HCT116 (cell line): Measurements from ENCODE around the gene SDK1.

ENCODE experiments used
- POLR2AphosphoS5 ChIP-seq: IDR thresholded peaks from 2 replicates; pipeline ENCODE4 v1.6.1; 2011; ENCODE audit warnings: mild to moderate bottlenecking, low read depth, low read length, moderate library complexity
- TF ChIP-seq, protein P1 (sequence below), 3 experiments: fragments of 200-600 bp in 1 of 3; sonication (generic) in 1 of 3; IDR thresholded peaks in 2 of 3; conservative IDR thresholded peaks in 1 of 3; 2 replicates each; pipeline ENCODE4 v1.5.1; 2012 to 2017; ENCODE audit warnings: low read depth in 2 of 3, low read length in 2 of 3, antibody characterized with exemption in 1 of 3, borderline replicate concordance in 1 of 3, control low read depth in 1 of 3, mild to moderate bottlenecking in 1 of 3, mixed read lengths in 1 of 3, mixed run types in 1 of 3, moderate library complexity in 1 of 3; ENCODE audit not compliant: insufficient read depth in 1 of 3

DNA sequence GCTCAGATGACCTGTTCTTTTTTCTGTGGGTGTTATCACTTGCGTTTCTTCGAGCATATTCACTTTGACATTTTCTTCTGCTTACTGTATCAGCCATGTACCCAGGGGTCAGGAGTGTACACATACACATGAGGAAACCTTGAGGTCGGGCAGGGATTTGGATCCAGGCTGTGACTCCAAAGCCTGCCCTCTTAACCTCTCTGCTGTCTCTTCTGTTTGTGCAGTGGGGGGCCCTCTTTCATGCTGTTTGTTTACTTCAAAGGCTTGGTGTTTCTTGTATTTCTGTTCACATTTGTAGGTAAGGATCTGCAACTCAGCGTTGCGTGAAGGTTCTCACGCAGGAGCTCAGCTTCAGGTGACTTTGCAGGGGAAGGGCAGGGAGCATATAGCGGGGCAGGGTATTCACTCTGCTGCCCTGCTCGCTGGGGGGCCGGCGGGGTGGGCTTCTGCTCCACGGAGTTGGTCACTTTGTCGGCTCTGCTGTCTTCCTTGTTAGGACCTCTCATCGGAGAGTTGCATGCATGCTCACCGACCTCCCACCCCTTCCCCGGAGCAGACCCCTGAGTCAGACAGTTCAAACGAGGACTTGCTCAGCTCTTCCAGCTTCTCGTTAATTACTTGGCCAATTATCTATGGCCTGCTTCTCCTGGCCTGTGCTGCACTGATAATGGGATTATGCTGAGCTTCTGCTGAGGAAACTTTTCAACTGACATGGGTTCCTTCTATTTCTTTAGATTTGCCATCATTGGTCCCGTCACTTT, 77.5 kb downstream of the SDK1 start:
- TF ChIP-seq, protein P1, sequence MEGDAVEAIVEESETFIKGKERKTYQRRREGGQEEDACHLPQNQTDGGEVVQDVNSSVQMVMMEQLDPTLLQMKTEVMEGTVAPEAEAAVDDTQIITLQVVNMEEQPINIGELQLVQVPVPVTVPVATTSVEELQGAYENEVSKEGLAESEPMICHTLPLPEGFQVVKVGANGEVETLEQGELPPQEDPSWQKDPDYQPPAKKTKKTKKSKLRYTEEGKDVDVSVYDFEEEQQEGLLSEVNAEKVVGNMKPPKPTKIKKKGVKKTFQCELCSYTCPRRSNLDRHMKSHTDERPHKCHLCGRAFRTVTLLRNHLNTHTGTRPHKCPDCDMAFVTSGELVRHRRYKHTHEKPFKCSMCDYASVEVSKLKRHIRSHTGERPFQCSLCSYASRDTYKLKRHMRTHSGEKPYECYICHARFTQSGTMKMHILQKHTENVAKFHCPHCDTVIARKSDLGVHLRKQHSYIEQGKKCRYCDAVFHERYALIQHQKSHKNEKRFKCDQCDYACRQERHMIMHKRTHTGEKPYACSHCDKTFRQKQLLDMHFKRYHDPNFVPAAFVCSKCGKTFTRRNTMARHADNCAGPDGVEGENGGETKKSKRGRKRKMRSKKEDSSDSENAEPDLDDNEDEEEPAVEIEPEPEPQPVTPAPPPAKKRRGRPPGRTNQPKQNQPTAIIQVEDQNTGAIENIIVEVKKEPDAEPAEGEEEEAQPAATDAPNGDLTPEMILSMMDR (IDR thresholded peaks at IDR 0.05 in 2 of 3, conservative IDR thresholded peaks at IDR 0.05 in 1 of 3; ENCODE audit: borderline replicate concordance in 1 of 3, insufficient read depth in 1 of 3, low read depth in 2 of 3, low read length in 2 of 3): no peak
- no peak for TF ChIP-seq POLR2AphosphoS5
